Kidney epithelial cell (primary cell): ENCODE data around the gene SPAG6. TPM values are rescaled to one million over a fixed set of nuclear protein-coding genes. Genes with fewer than 3 reads are reported as not detected.
A peak's percentile ranks its signal among the peaks of the same experiment; 100 is the strongest.

Experiments
- DNase-seq: peaks from one replicate; pipeline ENCODE4 v3.0.0-alpha.2; 2010; ENCODE audit warnings: low read depth
- H3K27me3 ChIP-seq: 2 replicates; pipeline ENCODE4 v1.6.0; 2011; ENCODE audit warnings: low read length; ENCODE audit not compliant: control insufficient read depth, insufficient read depth
- H3K36me3 ChIP-seq: 2 replicates; pipeline ENCODE4 v1.5.1; 2011; ENCODE audit warnings: low read length; ENCODE audit not compliant: control insufficient read depth, insufficient read depth
- H3K4me3 ChIP-seq: 2 replicates; pipeline ENCODE4 v1.5.1; 2011; ENCODE audit warnings: low read depth, mild to moderate bottlenecking, control low read depth, low read length
- CTCF ChIP-seq: IDR thresholded peaks from 2 replicates; pipeline ENCODE4 v1.5.1; 2011; ENCODE audit warnings: mild to moderate bottlenecking, moderate library complexity, low read length, control low read depth, inconsistent platforms; ENCODE audit not compliant: insufficient read depth, poor library complexity, severe bottlenecking
- total RNA-seq: library from RNA; depleted of rRNA; stranded (reverse); fragments of >200 nt; gene quantifications from 2 replicates; pipeline ENCODE4 v1.2.3, GENCODE V29; 2015

The SPAG6 gene
- total RNA-seq, 1 donor from 2014 or later: 0.79 TPM

GRCh38 chr10:22324413-22324812 lies 20.9 kb upstream of the SPAG6 start:
- Histone ChIP-seq H3K36me3 (no peaks in the 10 kb centered on the region), H3K27me3 (peaks cover 15% of the 10 kb centered on the region), H3K4me3 (no peak overlapping the region)
- TF ChIP-seq CTCF: no peak
- DNase-seq: no peak

GRCh38 chr10:22324893-22325271 lies 20.4 kb upstream of the SPAG6 start:
- Histone ChIP-seq H3K36me3 (no peaks in the 10 kb centered on the region), H3K27me3 (peaks cover 15% of the 10 kb centered on the region), H3K4me3 (peak overlapping the region; percentile 50)
- no peak for TF ChIP-seq CTCF
- no peak for DNase-seq

GRCh38 chr10:22325272-22326144 lies 19.8 kb upstream of the SPAG6 start:
- DNase-seq: no peak
- Histone ChIP-seq H3K4me3 (peak overlapping the region; percentile 50), H3K27me3 (peaks cover 15% of the 10 kb centered on the region), H3K36me3 (no peaks in the 10 kb centered on the region)
- no peak for TF ChIP-seq CTCF

GRCh38 chr10:22326145-22326702 lies 19.1 kb upstream of the SPAG6 start:
- no peak for DNase-seq
- H3K36me3 ChIP-seq: no peaks in the 10 kb centered on the region
- no peak for TF ChIP-seq CTCF
- H3K4me3 ChIP-seq: peak overlapping the region; percentile 50
- peaks cover 15% of the 10 kb centered on the region for H3K27me3 ChIP-seq

GRCh38 chr10:22329150-22329549 lies 16.1 kb upstream of the SPAG6 start:
- TF ChIP-seq CTCF: no peak
- Histone ChIP-seq H3K4me3 (no peak overlapping the region), H3K27me3 (peaks cover 2% of the 10 kb centered on the region), H3K36me3 (no peaks in the 10 kb centered on the region)
- DNase-seq: no peak
